Measurements from ENCODE around the gene HPS4.
A peak's percentile ranks its signal among the peaks of the same experiment; 100 is the strongest.
"Not testable (repeated sequence)": the region's sequence is repeated elsewhere in the genome, so short reads cannot be mapped to it uniquely, and the experiment has no call there.

HPS4 gene

GRCh38 chr22:26483439-26484359 is at the start of gene HPS4, which contains the start of gene SRRD:
HPS4 (minus strand) TSS chr22:26483783; CDS start chr22:26481762, 2,021 bp downstream.
SRRD (plus strand) TSS chr22:26483877; CDS start chr22:26483891, 14 bp downstream.
- peak; percentile 50 for DNase-seq (ENCODE audit: low read depth)

GRCh38 chr22:26529345-26529744 is 45.8 kb upstream of the HPS4 start:
- TF ChIP-seq CTCF (IDR thresholded peaks at IDR 0.05; ENCODE audit: control insufficient read depth, extremely low read depth, insufficient read depth): no peak
- H3K4me3 ChIP-seq (ENCODE audit: low read depth, low read length): no peak overlapping the region
- DNase-seq (ENCODE audit: low read depth): peak; percentile 43

More at GRCh38 chr22:26483439-26484359, at the start of gene HPS4, which contains the start of gene SRRD:
- TF ChIP-seq CTCF (IDR thresholded peaks at IDR 0.05; ENCODE audit: control insufficient read depth, extremely low read depth, insufficient read depth): no peak
- peak within 1 kb of the TSS; percentile 94 for H3K4me3 ChIP-seq (ENCODE audit: low read depth, low read length)

GRCh38 chr22:26528518-26528917 is 44.9 kb upstream of the HPS4 start:
- DNase-seq (ENCODE audit: low read depth); H3K4me3 ChIP-seq (ENCODE audit: low read depth, low read length): not testable (repeated sequence)

GRCh38 chr22:26527574-26528465 is 44.2 kb upstream of the HPS4 start:
- no peak overlapping the region for H3K4me3 ChIP-seq (ENCODE audit: low read depth, low read length)
- no peak for DNase-seq (ENCODE audit: low read depth)
- TF ChIP-seq CTCF (IDR thresholded peaks at IDR 0.05; ENCODE audit: control insufficient read depth, extremely low read depth, insufficient read depth): no peak

- no peak overlapping the region for H3K4me3 ChIP-seq (ENCODE audit: low read depth, low read length)
- no peak for TF ChIP-seq CTCF (IDR thresholded peaks at IDR 0.05; ENCODE audit: control insufficient read depth, extremely low read depth, insufficient read depth)
- DNase-seq (ENCODE audit: low read depth): no peak
These were observed 43.6 kb upstream of the HPS4 start for GRCh38 chr22:26527167-26527566.

GRCh38 chr22:26525946-26526564 is 42.5 kb upstream of the HPS4 start:
- DNase-seq (ENCODE audit: low read depth): no peak
- TF ChIP-seq CTCF (IDR thresholded peaks at IDR 0.05; ENCODE audit: control insufficient read depth, extremely low read depth, insufficient read depth): no peak

More at GRCh38 chr22:26525946-26526564, 42.5 kb upstream of the HPS4 start:
- H3K4me3 ChIP-seq (ENCODE audit: low read depth, low read length): no peak overlapping the region

Data from LNCaP clone FGC (cell line).